ENCODE measurements around the gene RHOF.

- TF ChIP-seq POLR2A (IDR thresholded peaks at IDR 0.05; ENCODE audit: low read depth, low read length) (no peak), TAF1 (IDR thresholded peaks at IDR 0.05; ENCODE audit: borderline replicate concordance, low read depth, low read length) (no peak), POLR2AphosphoS5 (IDR thresholded peaks at IDR 0.05; ENCODE audit: low read depth, low read length) (no peak)
Observed at GRCh38 chr12:121819212-121819949, 25.9 kb upstream of the RHOF start.

Data from GM12892 (cell line).